ENCODE measurements around the gene XPO5. TPM values are rescaled to one million over a fixed set of nuclear protein-coding genes. Genes with fewer than 3 reads are reported as not detected.
"Not testable (repeated sequence)": the region's sequence is repeated elsewhere in the genome, so short reads cannot be mapped to it uniquely, and the experiment has no call there.

Gene XPO5
- total and polyA plus RNA-seq, 7 donors = 12.3 to 40.1 (median 19.2) TPM

DNA sequence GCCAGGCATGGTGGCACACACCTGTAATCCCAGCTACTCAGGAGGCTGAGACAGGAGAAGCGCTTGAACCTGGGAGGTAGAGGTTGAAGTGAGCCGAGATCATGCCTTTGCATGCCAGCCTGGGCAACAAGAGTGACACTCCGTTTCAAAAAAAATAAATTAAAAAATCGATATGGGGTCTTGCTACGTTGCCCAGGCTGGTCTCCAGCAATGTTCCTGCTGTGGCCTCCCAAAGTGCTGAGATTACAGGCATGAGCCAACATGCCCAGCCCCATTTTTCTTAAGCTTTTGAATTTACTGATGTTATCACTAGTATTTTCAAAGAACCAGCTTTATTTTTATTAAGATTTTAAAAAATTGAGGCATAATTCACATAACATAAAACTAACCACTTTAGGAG is 35.3 kb downstream of the XPO5 start:
- no peak for DNase-seq

DNA sequence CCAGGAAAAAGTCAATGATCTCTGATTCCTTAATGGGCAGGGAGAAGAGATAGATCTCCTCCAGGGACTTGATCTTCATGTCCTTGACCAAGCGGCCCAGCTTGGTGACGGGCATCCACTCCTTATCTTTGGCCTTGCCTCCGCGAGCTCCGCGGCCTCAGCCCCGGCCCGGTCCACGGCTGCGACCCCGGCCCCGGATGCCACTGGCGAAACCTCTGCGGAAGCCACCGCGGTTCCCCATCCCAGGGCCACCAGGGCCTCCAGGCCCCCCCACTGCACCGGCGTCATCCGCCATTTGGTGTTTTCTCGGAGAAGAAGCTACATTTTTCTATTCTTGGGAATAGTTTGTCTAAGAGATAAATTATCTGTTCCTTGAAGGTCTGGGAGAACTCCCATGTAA is 36.4 kb downstream of the XPO5 start:
- peaks cover 3 to 93% of the 10 kb centered on the region in 2 donors for H3K36me3 ChIP-seq (ENCODE audit: insufficient read depth in 1 of 2, low read depth in 1 of 2)
- H3K4me3 ChIP-seq; H3K27ac ChIP-seq; H3K9me3 ChIP-seq; H3K27me3 ChIP-seq (ENCODE audit: insufficient read depth in 3 of 3, low read length in 2 of 3); ATAC-seq; H3K4me1 ChIP-seq; DNase-seq; intact Hi-C loops (cut with DNase I): not testable (repeated sequence)
- WGBS, 3 donors = 98 to 99% (median 98%) methylated on average over 18 to 20 of the region's 20 CpGs

More for the DNA sequence above, 35.3 kb downstream of the XPO5 start:
- Histone ChIP-seq H3K36me3 (ENCODE audit: insufficient read depth in 1 of 2, low read depth in 1 of 2) (peaks cover 1 to 93% of the 10 kb centered on the region in 2 donors), H3K4me3 (no peak overlapping the region), H3K9me3 (no peaks in the 10 kb centered on the region), H3K4me1 (no peaks in the 10 kb centered on the region), H3K27ac (no peak overlapping the region), H3K27me3 (ENCODE audit: insufficient read depth in 3 of 3, low read length in 2 of 3) (no peaks in the 10 kb centered on the region)
- intact Hi-C loops (cut with DNase I) = no loop called here
- 97 to 98% (median 98%) methylated on average over 5 of the region's 5 CpGs for WGBS, 3 donors
- TF ChIP-seq, protein P1, sequence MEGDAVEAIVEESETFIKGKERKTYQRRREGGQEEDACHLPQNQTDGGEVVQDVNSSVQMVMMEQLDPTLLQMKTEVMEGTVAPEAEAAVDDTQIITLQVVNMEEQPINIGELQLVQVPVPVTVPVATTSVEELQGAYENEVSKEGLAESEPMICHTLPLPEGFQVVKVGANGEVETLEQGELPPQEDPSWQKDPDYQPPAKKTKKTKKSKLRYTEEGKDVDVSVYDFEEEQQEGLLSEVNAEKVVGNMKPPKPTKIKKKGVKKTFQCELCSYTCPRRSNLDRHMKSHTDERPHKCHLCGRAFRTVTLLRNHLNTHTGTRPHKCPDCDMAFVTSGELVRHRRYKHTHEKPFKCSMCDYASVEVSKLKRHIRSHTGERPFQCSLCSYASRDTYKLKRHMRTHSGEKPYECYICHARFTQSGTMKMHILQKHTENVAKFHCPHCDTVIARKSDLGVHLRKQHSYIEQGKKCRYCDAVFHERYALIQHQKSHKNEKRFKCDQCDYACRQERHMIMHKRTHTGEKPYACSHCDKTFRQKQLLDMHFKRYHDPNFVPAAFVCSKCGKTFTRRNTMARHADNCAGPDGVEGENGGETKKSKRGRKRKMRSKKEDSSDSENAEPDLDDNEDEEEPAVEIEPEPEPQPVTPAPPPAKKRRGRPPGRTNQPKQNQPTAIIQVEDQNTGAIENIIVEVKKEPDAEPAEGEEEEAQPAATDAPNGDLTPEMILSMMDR (IDR thresholded peaks at IDR 0.05) = no peak
- ATAC-seq = no peak

DNA sequence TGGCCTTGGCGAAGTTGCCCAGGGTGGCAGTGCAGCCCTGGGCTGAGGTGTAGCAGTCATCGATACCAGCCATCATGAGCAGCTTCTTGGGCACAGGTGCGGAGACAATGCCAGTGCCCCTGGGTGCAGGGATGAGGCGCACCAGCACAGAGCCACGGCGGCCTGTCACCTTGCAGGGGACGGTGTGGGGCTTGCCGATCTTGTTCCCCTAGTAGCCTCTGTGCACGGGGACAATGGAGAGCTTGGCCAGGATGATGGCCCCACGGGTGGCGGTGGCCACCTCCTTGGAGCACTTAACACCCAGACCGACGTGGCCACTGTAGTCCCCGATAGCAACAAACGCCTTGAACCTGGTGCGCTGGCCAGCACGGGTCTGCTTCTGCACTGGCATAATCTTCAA is 36.9 kb downstream of the XPO5 start:
- DNase-seq; ATAC-seq; intact Hi-C loops (cut with DNase I); H3K27ac ChIP-seq; H3K9me3 ChIP-seq; H3K27me3 ChIP-seq (ENCODE audit: insufficient read depth in 3 of 3, low read length in 2 of 3); H3K4me3 ChIP-seq; H3K4me1 ChIP-seq: not testable (repeated sequence)
- WGBS, 3 donors = 94 to 99% (median 97%) methylated on average over 13 to 15 of the region's 17 CpGs
- peaks cover 3 to 93% of the 10 kb centered on the region in 2 donors for H3K36me3 ChIP-seq (ENCODE audit: insufficient read depth in 1 of 2, low read depth in 1 of 2)

DNA sequence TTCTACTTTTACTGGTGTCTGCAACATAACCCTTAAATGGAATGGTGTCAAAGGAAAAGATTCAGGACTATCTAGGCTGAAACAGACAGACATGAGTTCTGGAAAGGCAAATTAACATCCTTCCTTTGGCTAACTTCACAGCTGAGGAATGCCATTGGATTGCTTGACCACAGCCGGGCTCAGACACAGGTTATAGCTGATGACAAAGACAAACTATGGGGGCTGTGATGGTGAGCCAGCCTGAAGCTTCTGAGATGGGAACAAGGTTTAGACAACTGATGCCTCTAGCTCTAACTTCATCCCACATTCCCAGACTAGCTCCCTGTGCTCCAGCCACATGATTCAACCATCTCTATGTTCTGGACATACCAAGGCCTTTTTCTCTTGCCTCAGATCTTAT is 43.6 kb downstream of the XPO5 start:
- Histone ChIP-seq H3K27me3 (ENCODE audit: insufficient read depth in 3 of 3, low read length in 2 of 3) (no peaks in the 10 kb centered on the region), H3K9me3 (no peaks in the 10 kb centered on the region), H3K36me3 (ENCODE audit: insufficient read depth in 1 of 2, low read depth in 1 of 2) (peaks cover 16 to 93% of the 10 kb centered on the region in 2 donors), H3K4me1 (no peaks in the 10 kb centered on the region), H3K4me3 (no peak overlapping the region), H3K27ac (no peak overlapping the region)
- intact Hi-C loops (cut with DNase I) = no loop called here
- no peak for DNase-seq
- 52 to 80% (median 57%) methylated on average over 1 of the region's 1 CpG for WGBS, 3 donors
- TF ChIP-seq, protein P1 (IDR thresholded peaks at IDR 0.05) = no peak
- no peak for ATAC-seq

DNA sequence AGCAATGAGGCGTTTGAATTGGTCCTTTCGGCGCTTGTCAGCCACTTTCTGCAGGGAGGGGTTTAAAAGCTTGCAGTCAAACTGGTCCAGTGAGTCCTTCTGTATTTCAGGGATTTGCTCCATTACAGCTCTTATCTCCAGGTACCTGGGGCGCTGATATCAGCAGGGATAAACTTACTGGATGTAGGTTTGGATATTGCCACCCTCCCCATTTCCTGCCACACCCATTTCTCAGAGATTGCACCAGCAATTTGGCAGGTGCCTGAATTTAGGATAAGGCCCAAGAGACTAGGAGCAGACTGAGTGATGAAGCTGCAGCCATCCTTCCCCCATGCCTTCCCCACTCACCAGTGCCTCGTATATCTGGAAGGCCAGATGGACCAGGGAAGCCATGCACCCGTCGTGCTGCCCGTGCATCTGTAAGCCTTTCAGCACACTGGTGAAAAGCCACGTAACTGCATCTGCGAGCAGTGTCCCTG is 51.3 kb downstream of the XPO5 start:
- intact Hi-C loops (cut with DNase I) = no loop called here
- H3K4me3 ChIP-seq = no peak overlapping the region
- H3K27ac ChIP-seq = no peak overlapping the region
- DNase-seq (no peak), ATAC-seq (no peak)
- 81 to 88% (median 86%) methylated on average over 10 of the region's 10 CpGs for WGBS, 3 donors
- TF ChIP-seq, protein P1 (IDR thresholded peaks at IDR 0.05) = no peak
- H3K9me3 ChIP-seq = no peaks in the 10 kb centered on the region
- H3K4me1 ChIP-seq = no peaks in the 10 kb centered on the region
- H3K27me3 ChIP-seq (ENCODE audit: insufficient read depth in 3 of 3, low read length in 2 of 3) = no peaks in the 10 kb centered on the region
- H3K36me3 ChIP-seq (ENCODE audit: insufficient read depth in 1 of 2, low read depth in 1 of 2) = peaks cover 30 to 100% of the 10 kb centered on the region in 2 donors

DNA sequence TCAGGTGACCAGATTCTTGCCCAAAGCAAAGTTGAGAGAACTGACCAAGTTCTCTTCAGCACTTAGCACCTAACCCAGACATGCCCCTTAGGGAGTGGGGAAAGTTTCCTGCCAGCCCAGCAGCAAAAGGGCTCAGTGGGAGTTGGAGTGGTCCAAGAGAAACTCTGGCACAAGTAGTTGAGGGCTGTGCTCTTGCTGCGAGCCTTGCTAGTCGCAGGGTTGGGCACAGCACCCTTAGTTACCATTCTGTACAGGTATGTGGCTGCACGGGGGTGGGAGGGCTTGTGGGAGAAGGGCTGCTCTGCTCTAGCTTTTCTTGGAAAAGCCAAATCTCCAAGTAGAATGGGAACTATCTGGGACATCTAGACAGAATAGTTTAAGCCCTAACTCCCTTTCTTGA is 52.6 kb downstream of the XPO5 start:
- intact Hi-C loops (cut with DNase I) = no loop called here
- 77 to 86% (median 85%) methylated on average over 3 of the region's 3 CpGs for WGBS, 3 donors
- no peaks in the 10 kb centered on the region for H3K9me3 ChIP-seq
- TF ChIP-seq, protein P1 (IDR thresholded peaks at IDR 0.05) = no peak
- H3K27ac ChIP-seq = no peak overlapping the region
- H3K4me3 ChIP-seq = no peak overlapping the region
- ATAC-seq = peak in 2 of 4 donors; percentile 12 to 26
- DNase-seq = no peak
- H3K36me3 ChIP-seq (ENCODE audit: insufficient read depth in 1 of 2, low read depth in 1 of 2) = peaks cover 27 to 92% of the 10 kb centered on the region in 2 donors
- peaks cover 5% of the 10 kb centered on the region for H3K4me1 ChIP-seq
- no peaks in the 10 kb centered on the region for H3K27me3 ChIP-seq (ENCODE audit: insufficient read depth in 3 of 3, low read length in 2 of 3)
